GM21528 (cell line): Measurements from ENCODE around the gene NPIPA7.
"Not testable (repeated sequence)": the region's sequence is repeated elsewhere in the genome, so short reads cannot be mapped to it uniquely, and the experiment has no call there.

ENCODE experiments used
- ATAC-seq: cut with Tn5 transposase; IDR thresholded peaks from one replicate; pipeline ENCODE4 v1.9.1; 2021; ENCODE audit warnings: mild to moderate bottlenecking, moderate library complexity; ENCODE audit not compliant: unreplicated experiment, low FRiP score

NPIPA7 gene

GRCh38 chr16:16417071-16417470, 38.1 kb downstream of the NPIPA7 start:
- ATAC-seq = not testable (repeated sequence)

GRCh38 chr16:16417914-16418544, 39.1 kb downstream of the NPIPA7 start:
- not testable (repeated sequence) for ATAC-seq

GRCh38 chr16:16420515-16420914, 41.6 kb downstream of the NPIPA7 start:
- not testable (repeated sequence) for ATAC-seq

GRCh38 chr16:16425146-16425545, 46.2 kb downstream of the NPIPA7 start:
- ATAC-seq = not testable (repeated sequence)

- not testable (repeated sequence) for ATAC-seq
Observed at GRCh38 chr16:16431135-16431534, 52.2 kb downstream of the NPIPA7 start.

- not testable (repeated sequence) for ATAC-seq
Observed at GRCh38 chr16:16434711-16435110, 55.8 kb downstream of the NPIPA7 start.

GRCh38 chr16:16441401-16441800, 62.5 kb downstream of the NPIPA7 start:
- not testable (repeated sequence) for ATAC-seq
